Left cardiac atrium (tissue), 4 donors: Measurements from ENCODE around the gene KIAA1210. TPM values are rescaled to one million over a fixed set of nuclear protein-coding genes. Genes with fewer than 3 reads are reported as not detected.

Source experiments
- ATAC-seq, 2 donors: fragments of 200-7000 bp; cut with Tn5 transposase; one replicate each; pipeline ENCODE4 v1.9.1; 2020; ENCODE audit warnings: mild to moderate bottlenecking in 2 of 2, moderate library complexity in 2 of 2
- DNase-seq: peaks from one replicate; pipeline ENCODE4 v3.0.0-alpha.2; 2020
- intact Hi-C, 2 donors: fragments of 100-400 bp; cut with DNase I; formaldehyde crosslinking; loops; one replicate each; pipeline versions ENCODE4 v1.14.1 to v1.15.1; 2022 to 2023
- total RNA-seq, 2 donors: library from RNA; stranded (reverse); fragmentation: NEBNext Ultra II Directional; extraction: Animal tissue kit (Norgen Biotek cat#: 25700); gene quantifications; one replicate each; pipeline ENCODE4 v1.2.1, GENCODE V29; 2021
- donor health status: DM: no; HTN: yes; CAD: no.
- donor health status: DM: no; HTN: yes; CAD: no; lungs with severe emphysema.
- donor health status: DM: yes; HTN: yes; CAD: no.
- donor health status: Dilated cardiomyopathy.

The KIAA1210 gene
- total RNA-seq, 2 donors from 2014 or later: 0.03 TPM; not detected in 1

DNA sequence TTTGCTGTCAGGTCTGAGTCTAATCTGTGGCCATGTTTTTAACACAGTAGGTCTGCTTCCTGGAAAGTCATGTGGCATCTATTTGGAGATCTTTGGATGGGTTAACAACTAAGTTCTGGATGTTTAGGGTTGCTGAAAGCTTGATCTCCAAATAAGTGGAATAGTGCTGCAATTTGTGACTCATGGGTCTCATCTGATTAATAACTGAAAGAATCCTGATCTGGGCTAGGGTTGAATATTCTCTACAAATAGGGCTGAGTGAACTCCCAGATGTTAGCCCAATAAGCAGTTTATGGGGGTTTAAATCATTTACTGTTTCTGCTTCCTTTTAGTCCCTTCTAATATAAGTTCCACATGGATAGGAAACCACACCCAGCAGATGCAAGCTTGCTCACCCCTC lies 31.7 kb downstream of the KIAA1210 start:
- no peak for DNase-seq
- intact Hi-C loops: no loop called here
- ATAC-seq: no peak

DNA sequence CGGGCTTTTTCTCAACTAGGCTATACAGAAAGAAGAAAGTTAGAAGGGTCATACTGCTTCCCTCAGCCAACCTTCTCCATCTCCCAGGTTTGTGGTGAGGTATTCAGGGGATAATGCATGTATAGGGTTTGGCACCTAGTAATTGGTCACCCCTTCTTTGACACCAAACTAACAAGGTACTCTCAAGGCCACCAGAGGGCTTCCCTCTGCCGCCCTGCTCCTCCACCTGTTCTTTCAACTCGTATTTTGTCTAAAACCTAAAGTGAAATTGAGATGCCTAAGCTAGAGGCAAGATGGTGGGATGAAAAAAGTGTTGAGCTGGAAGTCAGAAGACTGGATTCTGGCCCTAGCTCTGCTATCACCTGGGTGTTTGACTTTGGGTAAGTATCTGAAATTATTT lies 32.8 kb downstream of the KIAA1210 start:
- ATAC-seq: no peak
- intact Hi-C loops: no loop called here
- DNase-seq: no peak

DNA sequence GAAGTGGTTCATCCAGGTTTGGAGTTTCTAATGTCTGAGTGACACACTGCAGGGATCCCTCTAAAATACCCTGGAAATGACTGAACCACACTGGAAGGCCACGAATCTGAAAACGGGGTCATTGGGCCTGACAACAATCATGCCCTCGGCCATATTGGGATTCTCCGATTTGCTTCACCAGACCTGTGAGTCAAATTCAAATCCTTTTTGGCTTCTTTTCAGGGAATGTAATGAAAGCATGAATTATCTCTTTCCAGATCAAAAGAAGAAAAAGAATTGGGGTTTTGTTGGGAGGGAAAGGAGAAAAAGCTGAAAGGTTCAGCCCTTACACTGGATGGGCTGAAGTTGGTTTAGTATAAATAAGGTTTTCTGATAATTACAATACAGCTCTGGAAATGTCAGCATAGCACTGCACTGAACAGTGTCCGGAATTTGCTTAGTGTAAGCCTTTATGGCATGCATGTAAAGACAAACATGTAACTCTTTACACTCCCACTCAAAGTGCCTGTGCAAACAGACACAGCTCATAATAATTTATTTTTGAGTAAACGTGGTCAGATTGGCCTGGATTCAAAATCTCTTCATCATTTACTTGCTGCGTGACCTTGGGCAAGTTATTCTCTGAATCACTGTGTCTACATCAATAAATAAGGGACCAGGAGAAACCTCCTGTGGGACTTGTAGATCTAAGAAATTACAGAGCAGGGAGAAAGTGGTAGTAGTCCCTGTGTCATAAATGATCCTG lies 33.4 kb downstream of the KIAA1210 start:
- no peak for DNase-seq
- no peak for ATAC-seq
- intact Hi-C loops: no loop called here

DNA sequence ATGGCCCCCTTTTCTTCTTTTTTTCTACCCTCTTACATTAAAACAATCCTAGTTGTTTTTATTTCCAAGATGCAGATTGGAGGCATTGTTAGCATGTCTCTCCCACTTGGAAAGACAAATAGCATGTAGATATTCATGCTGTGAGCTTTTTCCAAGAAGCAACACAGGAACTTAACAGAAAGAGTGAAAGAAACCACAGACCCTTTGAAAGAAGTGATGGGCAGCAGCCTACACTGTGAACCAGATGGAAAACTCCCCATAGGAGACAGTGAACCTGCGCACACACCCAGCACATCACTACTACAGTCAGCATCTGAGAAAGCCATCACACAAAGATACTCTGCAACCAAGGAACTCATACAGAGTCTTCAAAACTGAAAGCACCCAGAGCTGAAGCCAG lies 37.0 kb downstream of the KIAA1210 start:
- DNase-seq: no peak
- intact Hi-C loops: no loop called here
- no peak for ATAC-seq

DNA sequence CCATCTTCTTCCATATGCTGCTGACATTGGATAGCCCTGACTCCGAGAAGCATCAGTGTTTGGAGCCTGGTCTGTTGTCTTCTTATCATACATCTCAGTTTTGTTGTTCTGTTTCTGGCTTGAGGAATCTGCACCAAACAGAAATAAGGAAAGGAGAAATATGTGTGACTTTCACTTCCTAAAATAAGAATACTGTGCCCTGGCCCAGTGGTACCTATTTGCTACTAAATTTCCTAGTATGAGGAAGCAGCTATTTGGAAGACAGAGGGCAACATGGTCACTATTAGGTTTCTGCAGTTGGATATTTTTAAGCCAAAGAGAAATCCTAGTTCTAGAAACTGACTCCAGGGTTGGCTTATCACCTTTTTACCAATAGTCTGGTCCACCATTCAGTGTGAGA lies 38.0 kb downstream of the KIAA1210 start:
- DNase-seq (no peak), ATAC-seq (no peak)
- intact Hi-C loops: no loop called here

DNA sequence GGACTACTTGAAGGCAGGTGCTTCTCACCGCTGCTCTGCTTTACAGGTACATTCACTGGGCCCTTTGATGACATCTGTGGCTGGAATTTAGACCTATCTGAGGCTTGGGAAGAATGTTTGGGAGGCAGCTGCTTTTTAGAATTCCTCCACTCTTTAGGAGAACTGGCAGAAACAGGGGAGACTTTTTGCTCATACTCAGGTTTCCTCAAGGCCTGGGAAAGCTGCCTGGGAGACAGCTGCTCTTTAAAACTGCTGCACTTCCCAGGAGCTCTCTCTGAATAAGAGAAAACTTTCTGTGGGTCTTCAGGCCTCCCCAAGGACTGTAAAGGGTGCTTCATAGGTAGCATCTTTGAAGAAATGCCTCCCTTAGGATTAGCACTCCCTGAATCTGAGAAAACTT lies 40.5 kb downstream of the KIAA1210 start:
- intact Hi-C loops: no loop called here
- no peak for DNase-seq
- no peak for ATAC-seq

DNA sequence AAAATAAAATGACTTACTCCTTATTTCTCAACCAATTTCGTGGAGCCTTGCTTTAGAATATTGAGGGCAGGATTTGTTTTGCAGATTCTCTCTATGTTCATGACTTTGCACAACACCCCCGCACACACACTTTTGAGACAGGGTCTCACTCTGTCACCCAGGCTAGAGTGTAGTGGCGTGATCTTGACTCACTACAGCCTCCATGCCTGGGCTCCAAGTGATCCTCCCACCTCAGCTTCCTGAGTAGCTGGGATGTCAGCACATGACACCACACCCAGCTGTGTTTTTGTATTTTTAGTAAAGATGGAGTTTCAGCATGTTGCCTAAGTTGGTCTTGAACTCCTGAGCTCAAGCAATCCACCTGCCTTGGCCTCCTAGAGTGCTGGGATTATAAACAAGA lies 42.8 kb downstream of the KIAA1210 start:
- no peak for ATAC-seq
- intact Hi-C loops: no loop called here
- DNase-seq: no peak

DNA sequence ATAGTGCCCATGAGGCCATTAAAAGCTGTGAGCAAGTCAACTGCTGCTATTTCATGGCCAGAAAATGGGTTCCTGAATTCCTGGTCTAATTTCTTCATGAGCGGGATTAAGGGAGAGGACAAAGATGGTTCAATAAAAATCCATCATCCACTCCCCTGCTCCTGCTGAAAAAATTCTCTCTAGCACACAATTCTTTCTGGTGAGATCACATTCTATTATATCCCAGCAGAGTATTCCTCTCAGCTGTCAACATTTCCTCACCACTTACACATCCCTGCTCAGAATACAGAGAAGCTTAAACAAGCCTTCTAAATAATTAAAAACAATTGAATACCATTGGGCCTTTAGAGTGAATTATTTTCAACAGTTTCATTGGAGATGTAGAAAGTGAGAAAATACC lies 45.3 kb downstream of the KIAA1210 start:
- ATAC-seq: no peak
- intact Hi-C loops: no loop called here

DNA sequence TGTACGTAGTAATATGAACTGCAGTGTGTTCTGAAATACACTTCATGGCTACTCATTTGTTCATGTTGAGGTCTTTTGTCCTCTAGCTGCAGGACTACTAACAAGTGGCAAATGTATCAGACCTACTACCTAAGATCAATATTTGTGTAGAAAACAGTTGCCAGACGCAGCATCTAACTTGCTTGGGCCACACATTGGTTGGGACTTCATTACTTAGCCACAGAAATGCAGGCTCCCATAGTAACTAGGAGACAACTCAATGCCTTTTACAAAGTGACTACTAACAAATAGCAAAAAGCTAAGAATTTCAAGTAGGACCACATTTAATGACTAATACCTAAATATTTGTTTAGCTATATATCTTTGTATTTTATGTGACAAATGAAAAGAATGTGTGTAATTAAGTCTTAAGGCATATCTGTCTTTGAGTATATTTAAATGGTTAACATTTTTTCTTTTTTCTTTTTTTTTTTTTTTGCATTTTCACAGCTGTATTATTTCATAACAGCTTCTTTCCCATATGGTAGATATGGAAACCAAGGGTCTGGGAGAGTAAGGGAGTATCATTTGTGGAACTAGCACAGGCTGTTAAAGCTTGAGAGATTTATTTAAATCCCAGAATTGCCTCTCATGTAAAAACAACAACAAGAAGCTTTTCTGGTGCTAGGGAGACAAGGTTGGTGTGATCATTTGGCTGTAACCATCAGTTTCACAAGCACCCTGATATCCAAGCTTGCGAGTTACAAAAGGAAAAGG lies 52.2 kb downstream of the KIAA1210 start:
- no peak for ATAC-seq
- intact Hi-C loops: no loop called here
- DNase-seq: no peak

More for the DNA sequence above, 45.3 kb downstream of the KIAA1210 start:
- DNase-seq: no peak

DNA sequence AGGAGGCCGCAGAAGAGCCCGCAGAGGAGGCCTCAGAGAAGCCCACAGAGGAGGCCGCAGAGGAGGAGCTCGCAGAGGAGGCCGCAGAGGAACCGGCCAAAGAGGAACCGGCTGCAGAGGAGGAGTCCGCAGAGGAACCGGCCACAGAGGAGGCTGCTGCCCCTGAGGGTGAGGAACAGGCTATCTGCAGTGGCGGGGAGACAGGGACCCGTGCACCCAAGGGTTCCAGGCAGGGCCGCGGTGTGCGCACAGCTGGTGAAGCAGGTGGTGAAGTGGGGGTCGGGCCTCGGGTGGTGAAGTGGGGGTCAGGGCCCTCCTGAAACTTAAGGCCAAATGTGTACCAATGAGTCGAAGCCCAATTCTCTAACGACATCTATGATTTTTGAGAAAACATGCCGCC lies 53.7 kb downstream of the KIAA1210 start:
- no peak for ATAC-seq
- intact Hi-C loops: loop anchor here in 1 of 2 donors (5.0 kb wide), 1 partner anchor 237 kb away; no protein-coding TSS in a partner anchor
- DNase-seq: no peak

DNA sequence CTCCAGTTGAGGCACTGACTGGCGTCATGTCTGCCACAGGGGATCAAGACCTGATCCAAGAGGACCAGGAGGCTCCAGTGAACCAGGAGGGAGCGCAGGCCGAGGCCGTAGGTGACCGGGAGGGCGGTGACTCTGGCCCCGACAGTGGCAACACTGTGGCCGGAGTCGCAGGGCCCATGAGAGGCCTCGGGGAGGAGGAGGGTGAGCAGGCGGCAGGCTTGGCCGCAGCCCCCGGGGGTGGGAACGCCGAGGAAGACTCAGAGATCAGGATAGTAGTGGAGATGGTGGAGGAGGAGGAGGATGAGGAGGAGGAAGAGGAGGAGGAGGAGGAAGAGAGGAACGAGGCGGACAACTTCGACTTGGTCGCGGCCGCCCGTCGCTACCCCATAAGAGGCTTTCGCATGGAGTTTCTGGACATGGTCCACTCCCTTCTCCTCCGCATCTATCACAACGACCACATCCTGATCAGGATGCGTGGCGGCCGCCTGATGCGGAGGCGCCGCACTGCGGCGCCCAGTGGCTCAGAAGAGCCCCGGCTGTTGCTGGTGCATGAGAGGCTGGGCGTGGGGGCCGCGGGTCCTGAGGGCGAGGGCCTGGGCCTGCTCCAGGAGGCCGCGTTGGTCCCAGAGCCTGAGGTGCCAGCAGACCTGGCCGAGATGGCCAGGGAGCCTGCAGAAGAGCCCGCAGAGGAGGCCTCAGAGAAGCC lies 54.3 kb downstream of the KIAA1210 start:
- no peak for ATAC-seq
- DNase-seq: no peak
- intact Hi-C loops: loop anchor here in 1 of 2 donors (5.0 kb wide), 1 partner anchor 236 kb away; no protein-coding TSS in a partner anchor

DNA sequence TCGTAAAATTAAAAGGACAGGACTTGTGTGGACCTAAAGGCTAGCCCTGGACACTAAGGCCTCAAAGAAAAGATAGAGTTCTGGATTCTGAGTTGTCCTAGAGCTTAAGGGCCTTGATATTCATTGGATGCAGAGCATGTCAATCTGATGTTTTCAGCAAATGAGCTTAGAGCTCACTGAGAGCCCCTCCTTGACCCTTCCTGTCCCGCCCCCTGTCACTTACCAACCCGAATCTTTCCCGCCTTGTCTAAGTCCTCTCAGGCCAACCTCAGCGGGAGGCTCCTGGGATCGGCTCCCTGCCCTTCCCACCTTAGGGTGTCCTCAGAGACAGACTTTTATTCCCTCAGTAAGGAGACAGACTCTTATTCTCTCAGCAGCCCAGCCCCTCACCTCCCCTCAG lies 54.9 kb downstream of the KIAA1210 start, which contains the start of gene CT47C1:
CT47C1 (plus strand) TSS at position 250 of the 400 bp plus-strand sequence. CDS start 233 bp downstream, outside the sequence.
- intact Hi-C loops: loop anchor here in 1 of 2 donors (5.0 kb wide), 1 partner anchor 235 kb away; no protein-coding TSS in a partner anchor
- no peak for DNase-seq
- ATAC-seq: no peak

DNA sequence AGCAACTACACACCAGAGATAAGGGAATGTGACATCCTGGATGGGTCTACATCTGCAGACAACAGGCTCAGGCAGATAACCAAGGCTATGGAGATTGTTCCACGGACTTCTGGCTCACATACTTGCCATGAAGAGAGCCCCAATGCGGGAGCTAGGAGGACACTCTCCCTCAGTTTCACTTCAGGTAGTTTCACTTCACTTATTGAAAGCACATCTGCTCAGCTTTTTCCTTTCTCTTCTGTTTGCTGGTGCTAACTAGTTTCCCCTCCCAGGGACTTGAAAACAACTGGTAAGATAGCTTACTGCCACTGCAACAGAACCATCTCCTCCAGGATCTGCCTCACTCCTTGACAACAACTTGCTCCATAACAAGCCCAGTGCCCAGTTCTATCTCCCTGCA lies 56.2 kb downstream of the KIAA1210 start:
- intact Hi-C loops: loop anchor here in 1 of 2 donors (5.0 kb wide), 1 partner anchor 234 kb away; no protein-coding TSS in a partner anchor
- DNase-seq (no peak), ATAC-seq (no peak)

DNA sequence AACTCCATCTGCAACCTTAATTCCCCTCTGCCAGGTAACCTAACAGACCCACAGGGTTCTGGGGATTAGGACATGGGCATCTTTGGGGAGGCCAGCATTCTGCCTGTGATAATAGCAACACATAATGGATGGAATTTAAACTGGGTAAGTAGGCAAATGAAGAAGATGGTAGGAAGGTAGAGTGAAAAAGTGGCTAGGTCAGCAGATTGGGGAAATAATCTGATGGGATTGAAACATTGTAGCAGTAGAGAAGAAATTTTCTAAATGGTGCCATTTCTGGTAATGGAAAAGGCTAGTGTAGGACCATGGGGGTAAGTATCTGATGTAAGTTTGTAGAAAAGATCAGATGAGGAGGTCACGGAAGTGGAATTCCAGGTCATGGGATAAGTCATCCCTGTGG lies 57.9 kb downstream of the KIAA1210 start:
- DNase-seq (no peak), ATAC-seq (no peak)
- intact Hi-C loops: loop anchor here in 1 of 2 donors (5.0 kb wide), 3 partner anchors 62 to 232 kb away; no protein-coding TSS in a partner anchor

DNA sequence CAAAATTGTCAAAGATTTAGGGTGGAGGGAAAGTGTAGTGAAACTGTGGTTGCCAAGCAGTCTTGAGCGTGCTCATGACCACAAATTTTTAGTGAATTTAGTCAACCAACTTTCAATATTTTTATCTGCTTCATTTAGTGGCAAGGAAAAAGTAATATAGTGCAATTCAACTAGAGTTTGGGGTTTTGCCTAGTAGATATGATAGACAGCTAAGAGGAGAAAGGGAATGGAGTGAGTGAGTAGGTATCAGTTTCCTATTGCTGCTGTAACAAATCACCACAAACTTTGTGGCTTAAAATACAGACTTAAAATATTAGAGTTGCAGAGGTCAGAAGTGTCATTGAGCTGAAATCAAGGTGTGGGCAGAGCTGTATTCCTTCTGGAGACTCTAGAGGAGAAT lies 58.5 kb downstream of the KIAA1210 start:
- no peak for ATAC-seq
- DNase-seq: no peak
- intact Hi-C loops: loop anchor here in 1 of 2 donors (5.0 kb wide), 2 partner anchors 62 to 222 kb away; no protein-coding TSS in a partner anchor

DNA sequence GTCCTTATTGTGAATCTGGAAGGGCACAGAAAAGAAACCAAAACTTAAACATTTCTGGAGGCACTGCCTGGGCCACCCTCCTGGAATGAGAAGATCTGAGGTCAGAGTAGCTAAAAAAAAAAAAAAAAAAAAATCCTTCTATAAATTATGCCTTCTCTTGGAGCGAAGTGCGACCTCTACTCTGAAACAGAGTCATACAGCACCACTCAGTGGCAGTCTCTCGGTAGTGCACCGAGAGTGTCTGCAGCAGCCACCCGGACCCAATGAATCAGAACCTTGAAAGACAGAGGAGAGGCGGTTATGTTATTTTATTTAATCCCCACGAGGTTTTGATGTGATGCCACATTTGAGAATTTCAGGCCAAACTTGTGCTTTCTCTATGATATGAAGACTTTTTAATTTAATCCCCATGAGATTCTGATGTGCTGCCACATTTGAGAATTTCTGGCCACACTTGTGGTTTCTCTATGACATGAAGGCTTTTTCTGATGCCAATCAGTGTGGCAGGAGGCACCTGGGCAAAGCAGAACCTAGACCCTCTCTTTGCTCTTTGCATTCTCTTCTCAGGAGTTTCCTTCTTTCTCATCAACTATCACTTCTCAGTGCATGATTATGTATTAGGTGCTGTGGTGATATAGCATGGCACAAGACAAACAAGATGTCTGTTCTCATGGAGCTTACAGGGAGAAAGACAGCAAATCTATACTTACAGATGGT lies 60.4 kb downstream of the KIAA1210 start:
- peak; percentile 68 to 72 for ATAC-seq
- intact Hi-C loops: loop anchor here (2.0 to 5.0 kb wide), 4 partner anchors 60 to 220 kb away; no protein-coding TSS in a partner anchor
- DNase-seq: peak; percentile 62

DNA sequence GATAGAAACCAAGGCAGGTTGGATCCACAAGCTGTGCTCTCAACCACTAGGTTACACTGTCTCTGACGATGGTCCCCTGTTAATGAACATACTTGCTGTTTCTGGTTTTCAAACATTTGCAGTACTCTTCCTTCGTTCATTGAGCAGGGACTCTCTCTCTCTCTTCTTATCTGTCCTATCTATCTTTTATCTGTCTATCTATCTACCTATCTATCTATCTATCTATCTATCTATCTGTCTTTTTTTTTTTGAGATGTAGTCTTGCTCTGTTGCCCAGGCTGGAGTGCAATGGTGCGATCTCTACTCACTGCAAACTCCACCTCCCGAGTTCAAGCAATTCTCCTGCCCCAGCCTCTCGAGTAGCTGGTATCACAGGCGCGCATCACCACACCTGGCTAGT lies 64.2 kb downstream of the KIAA1210 start:
- ATAC-seq (no peak), DNase-seq (no peak)
- intact Hi-C loops: no loop called here

DNA sequence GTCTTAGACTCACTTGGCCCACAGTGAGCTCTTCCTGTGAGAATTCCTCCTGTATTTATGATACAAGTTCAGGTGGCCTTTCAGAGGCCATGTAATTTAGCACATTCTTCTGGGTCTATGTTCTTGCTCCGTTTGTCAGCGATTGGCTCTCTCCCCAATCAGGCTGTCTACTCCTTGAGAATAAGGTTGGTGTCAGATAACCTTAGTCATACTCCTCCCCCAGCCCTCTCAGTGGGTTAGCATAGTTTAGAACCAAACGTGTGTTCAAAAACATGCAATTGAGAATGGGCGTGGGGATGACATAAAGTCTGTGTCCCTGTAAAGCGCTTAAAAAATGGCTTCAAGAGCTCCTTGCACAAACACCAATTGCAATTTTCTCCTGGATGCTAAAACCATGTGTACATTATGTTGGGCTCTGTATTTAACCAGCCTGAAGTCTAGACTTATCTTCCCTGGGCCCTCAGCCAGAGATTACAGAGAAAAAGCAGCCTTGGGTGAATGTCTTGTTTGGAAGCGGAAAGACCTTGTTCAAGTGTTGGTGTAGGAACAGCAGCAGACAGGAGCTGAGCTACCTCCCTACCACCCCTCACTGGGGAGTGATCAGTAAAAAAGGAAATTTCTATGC lies 64.8 kb downstream of the KIAA1210 start:
- DNase-seq: no peak
- intact Hi-C loops: no loop called here
- ATAC-seq: peak in 1 of 2 donors; percentile 62
